Calu3 (cell line): ENCODE data around the gene GTF3C5. TPM values are rescaled to one million over a fixed set of nuclear protein-coding genes. Genes with fewer than 3 reads are reported as not detected.
"Not testable (repeated sequence)": the region's sequence is repeated elsewhere in the genome, so short reads cannot be mapped to it uniquely, and the experiment has no call there.

Source experiments
- BruUV-seq: library from RNA; stranded (reverse); fragments of 400-500 nt; replicated peaks from 2 replicates; lab custom pipeline; 2021; lab: Mats Ljungman, UMichigan
- CTCF ChIA-PET: fragments of 300-600 bp; sonication (Branson Sonifier 250); formaldehyde crosslinking; loops from one replicate; lab custom pipeline; 2022; ENCODE audit warnings: antibody characterized with exemption; lab: Charles Lee
- DNase-seq: peaks from one replicate; pipeline ENCODE4 v3.0.0; 2022
- H3K27ac Mint-ChIP-seq: one replicate; pipeline ENCODE4 v1.8.0; 2022; ENCODE audit warnings: mixed read lengths; ENCODE audit not compliant: unreplicated experiment
- H3K27me3 Mint-ChIP-seq: one replicate; pipeline ENCODE4 v1.8.0; 2022; ENCODE audit warnings: mixed read lengths; ENCODE audit not compliant: unreplicated experiment
- H3K36me3 Mint-ChIP-seq: one replicate; pipeline ENCODE4 v1.8.0; 2022; ENCODE audit warnings: mild to moderate bottlenecking, moderate library complexity, mixed read lengths; ENCODE audit not compliant: insufficient read depth, unreplicated experiment
- H3K4me1 Mint-ChIP-seq: one replicate; pipeline ENCODE4 v1.8.0; 2022; ENCODE audit warnings: mild to moderate bottlenecking, low read depth, mixed read lengths; ENCODE audit not compliant: unreplicated experiment
- H3K4me3 Mint-ChIP-seq: one replicate; pipeline ENCODE4 v1.8.0; 2022; ENCODE audit warnings: mild to moderate bottlenecking, low read depth, moderate library complexity, mixed read lengths; ENCODE audit not compliant: unreplicated experiment
- H3K9me3 Mint-ChIP-seq: one replicate; pipeline ENCODE4 v1.8.0; 2022; ENCODE audit warnings: low read depth, mixed read lengths; ENCODE audit not compliant: unreplicated experiment
- intact Hi-C: fragments of 100-400 bp; cut with micrococcal nuclease; formaldehyde crosslinking; loops from one replicate; pipeline ENCODE4 v1.10.0; 2022; ENCODE audit not compliant: unreplicated experiment
- total RNA-seq: library from RNA; stranded (reverse); gene quantifications from 2 replicates; pipeline ENCODE4 v1.2.3, GENCODE V29; 2022
- TF ChIP-seq, protein P1 (sequence below): fragments of 200-600 bp; IDR thresholded peaks from one replicate; pipeline ENCODE4 v1.8.0; 2022; ENCODE audit warnings: antibody characterized with exemption; ENCODE audit not compliant: unreplicated experiment

Gene GTF3C5
- total RNA-seq, 1 experiment from 2014 or later, result 43.7 TPM

DNA sequence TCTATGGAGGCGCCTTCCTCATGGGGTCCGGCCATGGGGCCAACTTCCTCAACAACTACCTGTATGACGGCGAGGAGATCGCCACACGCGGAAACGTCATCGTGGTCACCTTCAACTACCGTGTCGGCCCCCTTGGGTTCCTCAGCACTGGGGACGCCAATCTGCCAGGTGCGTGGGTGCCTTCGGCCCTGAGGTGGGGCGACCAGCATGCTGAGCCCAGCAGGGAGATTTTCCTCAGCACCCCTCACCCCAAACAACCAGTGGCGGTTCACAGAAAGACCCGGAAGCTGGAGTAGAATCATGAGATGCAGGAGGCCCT lies 34.2 kb downstream of the GTF3C5 start:
- Mint-ChIP-seq H3K4me1 (no peaks in the 10 kb centered on the region), H3K9me3 (no peaks in the 10 kb centered on the region), H3K27me3 (no peaks in the 10 kb centered on the region), H3K4me3 (no peak overlapping the region), H3K36me3 (no peaks in the 10 kb centered on the region), H3K27ac (no peak overlapping the region)
- intact Hi-C loops, result no loop called here
- no TSS peak for BruUV-seq
- CTCF ChIA-PET, result no interaction called here
- TF ChIP-seq, protein P1, sequence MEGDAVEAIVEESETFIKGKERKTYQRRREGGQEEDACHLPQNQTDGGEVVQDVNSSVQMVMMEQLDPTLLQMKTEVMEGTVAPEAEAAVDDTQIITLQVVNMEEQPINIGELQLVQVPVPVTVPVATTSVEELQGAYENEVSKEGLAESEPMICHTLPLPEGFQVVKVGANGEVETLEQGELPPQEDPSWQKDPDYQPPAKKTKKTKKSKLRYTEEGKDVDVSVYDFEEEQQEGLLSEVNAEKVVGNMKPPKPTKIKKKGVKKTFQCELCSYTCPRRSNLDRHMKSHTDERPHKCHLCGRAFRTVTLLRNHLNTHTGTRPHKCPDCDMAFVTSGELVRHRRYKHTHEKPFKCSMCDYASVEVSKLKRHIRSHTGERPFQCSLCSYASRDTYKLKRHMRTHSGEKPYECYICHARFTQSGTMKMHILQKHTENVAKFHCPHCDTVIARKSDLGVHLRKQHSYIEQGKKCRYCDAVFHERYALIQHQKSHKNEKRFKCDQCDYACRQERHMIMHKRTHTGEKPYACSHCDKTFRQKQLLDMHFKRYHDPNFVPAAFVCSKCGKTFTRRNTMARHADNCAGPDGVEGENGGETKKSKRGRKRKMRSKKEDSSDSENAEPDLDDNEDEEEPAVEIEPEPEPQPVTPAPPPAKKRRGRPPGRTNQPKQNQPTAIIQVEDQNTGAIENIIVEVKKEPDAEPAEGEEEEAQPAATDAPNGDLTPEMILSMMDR, result no peak
- DNase-seq, result no peak

DNA sequence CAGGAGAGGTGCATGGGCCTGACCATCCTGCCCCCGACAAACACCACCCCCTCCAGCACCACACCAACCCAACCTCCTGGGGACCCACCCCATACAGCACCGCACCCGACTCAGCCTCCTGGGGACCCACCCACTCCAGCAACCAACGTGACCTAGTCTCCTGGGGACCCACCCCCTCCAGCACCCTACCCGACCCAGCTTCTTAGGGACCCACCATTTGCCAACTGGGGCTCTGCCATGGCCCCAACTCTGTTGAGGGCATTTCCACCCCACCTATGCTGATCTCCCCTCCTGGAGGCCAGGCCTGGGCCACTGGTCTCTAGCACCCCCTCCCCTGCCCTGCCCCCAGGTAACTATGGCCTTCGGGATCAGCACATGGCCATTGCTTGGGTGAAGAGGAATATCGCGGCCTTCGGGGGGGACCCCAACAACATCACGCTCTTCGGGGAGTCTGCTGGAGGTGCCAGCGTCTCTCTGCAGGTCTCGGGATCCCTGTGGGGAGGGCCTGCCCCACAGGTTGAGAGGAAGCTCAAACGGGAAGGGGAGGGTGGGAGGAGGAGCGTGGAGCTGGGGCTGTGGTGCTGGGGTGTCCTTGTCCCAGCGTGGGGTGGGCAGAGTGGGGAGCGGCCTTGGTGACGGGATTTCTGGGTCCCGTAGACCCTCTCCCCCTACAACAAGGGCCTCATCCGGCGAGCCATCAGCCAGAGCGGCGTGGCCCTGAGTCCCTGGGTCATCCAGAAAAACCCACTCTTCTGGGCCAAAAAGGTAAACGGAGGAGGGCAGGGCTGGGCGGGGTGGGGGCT lies 35.6 kb downstream of the GTF3C5 start:
- intact Hi-C loops, result no loop called here
- TF ChIP-seq, protein P1, result no peak
- no peak for DNase-seq
- H3K9me3 Mint-ChIP-seq, result no peaks in the 10 kb centered on the region
- CTCF ChIA-PET, result no interaction called here
- no peak overlapping the region for H3K27ac Mint-ChIP-seq
- H3K4me3 Mint-ChIP-seq, result no peak overlapping the region
- H3K27me3 Mint-ChIP-seq, result no peaks in the 10 kb centered on the region
- BruUV-seq, result no TSS peak
- H3K4me1 Mint-ChIP-seq, result no peaks in the 10 kb centered on the region
- no peaks in the 10 kb centered on the region for H3K36me3 Mint-ChIP-seq

DNA sequence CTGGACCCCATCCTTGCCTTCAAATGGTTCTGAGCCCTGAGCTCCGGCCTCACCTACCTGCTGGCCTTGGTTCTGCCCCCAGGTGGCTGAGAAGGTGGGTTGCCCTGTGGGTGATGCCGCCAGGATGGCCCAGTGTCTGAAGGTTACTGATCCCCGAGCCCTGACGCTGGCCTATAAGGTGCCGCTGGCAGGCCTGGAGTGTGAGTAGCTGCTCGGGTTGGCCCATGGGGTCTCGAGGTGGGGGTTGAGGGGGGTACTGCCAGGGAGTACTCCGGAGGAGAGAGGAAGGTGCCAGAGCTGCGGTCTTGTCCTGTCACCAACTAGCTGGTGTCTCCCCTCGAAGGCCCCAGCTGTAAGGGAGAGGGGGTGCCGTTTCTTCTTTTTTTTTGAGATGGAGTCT lies 36.2 kb downstream of the GTF3C5 start:
- Mint-ChIP-seq H3K27ac (no peak overlapping the region), H3K9me3 (no peaks in the 10 kb centered on the region), H3K36me3 (no peaks in the 10 kb centered on the region), H3K27me3 (no peaks in the 10 kb centered on the region), H3K4me3 (no peak overlapping the region), H3K4me1 (no peaks in the 10 kb centered on the region)
- TF ChIP-seq, protein P1, result no peak
- intact Hi-C loops, result no loop called here
- CTCF ChIA-PET, result no interaction called here
- no peak for DNase-seq
- BruUV-seq, result no TSS peak

DNA sequence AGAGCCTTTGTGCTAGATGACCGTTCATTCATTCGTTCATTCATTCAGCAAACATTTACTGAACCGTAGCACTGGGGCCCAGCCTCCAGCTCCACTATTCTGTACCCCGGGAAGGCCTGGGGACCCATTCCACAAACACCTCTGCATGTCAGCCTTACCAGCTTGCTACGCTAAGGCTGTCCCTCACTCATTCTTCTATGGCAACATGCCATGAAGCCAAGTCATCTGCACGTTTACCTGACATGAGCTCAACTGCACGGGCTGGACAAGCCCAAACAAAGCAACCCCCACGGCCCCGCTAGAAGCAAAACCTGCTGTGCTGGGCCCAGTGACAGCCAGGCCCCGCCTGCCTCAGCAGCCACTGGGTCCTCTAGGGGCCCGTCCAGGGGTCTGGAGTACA lies 37.0 kb downstream of the GTF3C5 start:
- intact Hi-C loops, result no loop called here
- CTCF ChIA-PET, result no interaction called here
- H3K36me3 Mint-ChIP-seq, result no peaks in the 10 kb centered on the region
- TF ChIP-seq, protein P1, result no peak
- BruUV-seq, result no TSS peak
- no peak overlapping the region for H3K27ac Mint-ChIP-seq
- no peaks in the 10 kb centered on the region for H3K4me1 Mint-ChIP-seq
- no peak overlapping the region for H3K4me3 Mint-ChIP-seq
- H3K27me3 Mint-ChIP-seq, result no peaks in the 10 kb centered on the region
- DNase-seq, result no peak
- no peaks in the 10 kb centered on the region for H3K9me3 Mint-ChIP-seq

DNA sequence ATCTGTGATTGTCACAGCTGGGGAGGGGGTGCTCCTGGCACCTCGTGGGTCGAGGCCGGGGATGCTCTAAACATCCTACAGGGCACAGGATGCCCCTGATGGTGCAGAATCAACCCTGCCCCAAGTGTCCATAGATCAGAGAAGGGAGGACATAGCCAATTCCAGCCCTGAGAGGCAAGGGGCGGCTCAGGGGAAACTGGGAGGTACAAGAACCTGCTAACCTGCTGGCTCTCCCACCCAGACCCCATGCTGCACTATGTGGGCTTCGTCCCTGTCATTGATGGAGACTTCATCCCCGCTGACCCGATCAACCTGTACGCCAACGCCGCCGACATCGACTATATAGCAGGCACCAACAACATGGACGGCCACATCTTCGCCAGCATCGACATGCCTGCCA lies 37.6 kb downstream of the GTF3C5 start:
- H3K27me3 Mint-ChIP-seq, H3K9me3 Mint-ChIP-seq, BruUV-seq, H3K4me1 Mint-ChIP-seq, DNase-seq, H3K27ac Mint-ChIP-seq, H3K4me3 Mint-ChIP-seq, CTCF ChIA-PET, intact Hi-C loops, H3K36me3 Mint-ChIP-seq: not testable (repeated sequence)

DNA sequence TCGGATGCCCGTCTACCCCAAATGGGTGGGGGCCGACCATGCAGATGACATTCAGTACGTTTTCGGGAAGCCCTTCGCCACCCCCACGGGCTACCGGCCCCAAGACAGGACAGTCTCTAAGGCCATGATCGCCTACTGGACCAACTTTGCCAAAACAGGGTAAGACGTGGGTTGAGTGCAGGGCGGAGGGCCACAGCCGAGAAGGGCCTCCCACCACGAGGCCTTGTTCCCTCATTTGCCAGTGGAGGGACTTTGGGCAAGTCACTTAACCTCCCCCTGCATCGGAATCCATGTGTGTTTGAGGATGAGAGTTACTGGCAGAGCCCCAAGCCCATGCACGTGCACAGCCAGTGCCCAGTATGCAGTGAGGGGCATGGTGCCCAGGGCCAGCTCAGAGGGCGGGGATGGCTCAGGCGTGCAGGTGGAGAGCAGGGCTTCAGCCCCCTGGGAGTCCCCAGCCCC lies 39.7 kb downstream of the GTF3C5 start:
- H3K9me3 Mint-ChIP-seq, H3K27me3 Mint-ChIP-seq, BruUV-seq, CTCF ChIA-PET, H3K4me1 Mint-ChIP-seq, intact Hi-C loops, H3K4me3 Mint-ChIP-seq, DNase-seq, H3K27ac Mint-ChIP-seq, H3K36me3 Mint-ChIP-seq: not testable (repeated sequence)

DNA sequence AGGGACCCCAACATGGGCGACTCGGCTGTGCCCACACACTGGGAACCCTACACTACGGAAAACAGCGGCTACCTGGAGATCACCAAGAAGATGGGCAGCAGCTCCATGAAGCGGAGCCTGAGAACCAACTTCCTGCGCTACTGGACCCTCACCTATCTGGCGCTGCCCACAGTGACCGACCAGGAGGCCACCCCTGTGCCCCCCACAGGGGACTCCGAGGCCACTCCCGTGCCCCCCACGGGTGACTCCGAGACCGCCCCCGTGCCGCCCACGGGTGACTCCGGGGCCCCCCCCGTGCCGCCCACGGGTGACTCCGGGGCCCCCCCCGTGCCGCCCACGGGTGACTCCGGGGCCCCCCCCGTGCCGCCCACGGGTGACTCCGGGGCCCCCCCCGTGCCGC lies 40.2 kb downstream of the GTF3C5 start:
- intact Hi-C loops, H3K27me3 Mint-ChIP-seq, H3K36me3 Mint-ChIP-seq, H3K27ac Mint-ChIP-seq, H3K9me3 Mint-ChIP-seq, CTCF ChIA-PET, BruUV-seq, DNase-seq, H3K4me1 Mint-ChIP-seq, H3K4me3 Mint-ChIP-seq: not testable (repeated sequence)
